NCI-H2171 (cell line): ENCODE results near the gene TMEM39B.
"Not testable (repeated sequence)": the region's sequence is repeated elsewhere in the genome, so short reads cannot be mapped to it uniquely, and the experiment has no call there.

Experiments
- DNase-seq: peaks from one replicate; lab custom pipeline; 2025; lab: John Stamatoyannopoulos, UW

The TMEM39B gene

GRCh38 chr1:32068957-32069588, 3.7 kb upstream of the TMEM39B start:
- DNase-seq, result no peak

GRCh38 chr1:32071758-32072621, 749 bp upstream of the TMEM39B start:
- peak; percentile 57 for DNase-seq

- no peak for DNase-seq
Observed at GRCh38 chr1:32073299-32074229, 825 bp downstream of the TMEM39B start.

GRCh38 chr1:32074841-32075240, 2.1 kb downstream of the TMEM39B start:
- no peak for DNase-seq

GRCh38 chr1:32077451-32077850, 4.7 kb downstream of the TMEM39B start:
- no peak for DNase-seq

- no peak for DNase-seq
Observed at GRCh38 chr1:32082022-32082421, 9.3 kb downstream of the TMEM39B start.

- DNase-seq, result not testable (repeated sequence)
Observed at GRCh38 chr1:32086381-32086780, 13.6 kb downstream of the TMEM39B start.

GRCh38 chr1:32091176-32091575, 18.4 kb downstream of the TMEM39B start:
- DNase-seq, result no peak

- no peak for DNase-seq
Observed at GRCh38 chr1:32091591-32091990, 18.9 kb downstream of the TMEM39B start.

GRCh38 chr1:32094746-32095521, 22.2 kb downstream of the TMEM39B start:
- no peak for DNase-seq

- no peak for DNase-seq
Observed at GRCh38 chr1:32099426-32099825, 26.7 kb downstream of the TMEM39B start.

GRCh38 chr1:32100359-32100758, 27.6 kb downstream of the TMEM39B start:
- DNase-seq, result no peak

GRCh38 chr1:32100807-32101708, 28.3 kb downstream of the TMEM39B start:
- no peak for DNase-seq

- no peak for DNase-seq
Observed at GRCh38 chr1:32104127-32104526, 31.4 kb downstream of the TMEM39B start.

GRCh38 chr1:32105338-32105737, 32.6 kb downstream of the TMEM39B start:
- DNase-seq, result no peak

GRCh38 chr1:32106663-32107275, 34.0 kb downstream of the TMEM39B start:
- DNase-seq, result no peak

GRCh38 chr1:32107742-32108661, 35.3 kb downstream of the TMEM39B start, which contains the start of gene KPNA6:
KPNA6 (plus strand) TSS chr1:32108056; CDS start chr1:32108131, 75 bp downstream.
- peak; percentile 91 for DNase-seq

GRCh38 chr1:32111040-32111623, 38.4 kb downstream of the TMEM39B start:
- DNase-seq, result no peak
